ENCODE data around the gene MDGA2.
"Not testable (repeated sequence)": the region's sequence is repeated elsewhere in the genome, so short reads cannot be mapped to it uniquely, and the experiment has no call there.

MDGA2 gene

DNA sequence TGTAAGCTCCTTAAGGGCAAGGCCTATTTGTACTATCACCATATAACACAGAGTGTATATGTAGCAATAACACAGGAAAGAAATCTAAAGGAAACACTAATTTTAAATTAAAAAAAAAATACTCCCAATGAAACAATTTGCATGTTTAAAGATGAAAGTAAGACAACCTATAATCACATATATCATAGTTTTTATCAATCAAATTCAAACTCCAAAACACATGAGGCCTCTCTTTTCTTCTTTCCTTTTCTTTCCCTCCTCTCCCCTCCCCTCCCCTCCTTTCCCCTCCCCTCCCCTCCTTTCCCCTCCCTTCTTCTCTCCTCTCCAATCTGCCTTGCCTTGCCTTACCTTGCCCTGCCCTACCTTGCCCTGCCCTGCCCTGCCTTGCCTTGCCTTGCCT is 618.0 kb downstream of the MDGA2 start:
- DNase-seq, result no peak

DNA sequence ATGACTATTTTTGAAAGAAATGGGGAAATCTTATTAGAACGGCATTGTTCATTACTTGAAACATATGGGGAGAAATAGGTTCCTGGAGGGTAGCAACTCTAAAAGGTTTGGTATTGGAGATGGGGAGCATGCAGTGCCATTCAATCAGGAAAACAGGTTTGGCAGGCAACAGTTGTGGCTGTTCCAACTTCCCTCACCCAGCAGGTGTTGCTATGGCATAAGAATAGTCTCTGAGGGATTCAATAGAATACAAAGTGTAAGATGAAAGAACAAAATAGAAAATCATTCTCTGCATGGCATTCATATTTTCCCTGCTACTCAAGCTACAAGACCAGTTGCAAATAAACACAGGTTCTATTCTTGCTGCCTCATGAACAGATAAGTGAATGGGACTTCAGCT is 630.6 kb downstream of the MDGA2 start:
- peak; percentile 0 for DNase-seq

DNA sequence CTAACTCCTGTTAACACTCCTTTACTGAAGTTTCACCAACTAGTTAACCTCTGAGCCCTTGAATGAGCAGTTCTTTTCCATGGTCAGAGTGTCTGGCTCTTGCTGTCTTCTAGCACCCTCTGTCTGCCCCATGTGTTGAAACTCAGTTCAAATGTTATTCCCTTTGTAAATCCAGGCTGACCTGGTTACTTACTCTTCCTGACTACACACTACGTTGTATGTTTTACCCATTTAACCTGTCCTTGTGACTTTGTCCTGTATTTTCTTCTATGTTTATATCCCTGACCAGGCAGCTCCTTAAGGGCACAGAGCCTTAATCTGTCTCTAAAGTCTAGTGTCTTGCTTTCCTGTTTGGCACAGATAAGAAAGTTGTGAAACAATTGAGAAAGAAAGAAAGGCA is 634.9 kb downstream of the MDGA2 start:
- no peak for DNase-seq

DNA sequence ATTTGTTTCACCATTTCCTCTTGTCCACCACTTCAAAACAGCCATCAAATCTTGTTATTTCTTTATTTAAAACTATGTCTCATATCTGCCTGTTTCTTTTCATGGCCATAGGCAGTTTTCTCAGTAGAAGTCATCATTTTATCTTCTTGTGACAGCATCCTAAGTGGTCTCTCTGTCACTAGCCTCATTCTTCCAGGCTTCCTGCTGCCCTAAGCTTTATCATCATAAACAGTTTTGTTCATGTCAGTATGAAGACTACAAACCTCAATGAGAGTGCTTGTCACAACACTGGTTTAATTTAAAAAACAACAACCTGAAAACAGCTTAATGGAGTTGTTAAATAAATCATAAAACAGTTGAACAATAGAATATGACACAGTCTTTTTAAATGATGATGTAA is 636.1 kb downstream of the MDGA2 start:
- no peak for DNase-seq

DNA sequence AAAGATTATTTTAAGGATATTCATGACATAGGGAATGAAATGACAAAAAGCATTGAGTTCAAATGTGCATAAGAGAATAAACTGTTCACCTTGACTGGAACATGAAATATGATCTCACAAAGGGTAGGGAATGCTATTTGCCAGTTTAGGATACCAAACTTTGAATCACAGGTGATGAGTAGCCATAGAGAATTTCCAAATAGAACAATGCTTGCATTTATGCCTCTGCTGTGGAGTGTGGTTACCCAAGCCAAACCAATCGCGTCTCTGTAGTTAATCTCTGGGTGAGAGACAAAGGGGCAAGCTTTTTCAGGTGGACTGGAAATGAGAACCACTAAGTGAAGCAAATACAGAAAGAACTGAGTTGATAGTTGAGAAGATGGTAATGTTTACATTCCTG is 652.7 kb downstream of the MDGA2 start:
- DNase-seq, result no peak

DNA sequence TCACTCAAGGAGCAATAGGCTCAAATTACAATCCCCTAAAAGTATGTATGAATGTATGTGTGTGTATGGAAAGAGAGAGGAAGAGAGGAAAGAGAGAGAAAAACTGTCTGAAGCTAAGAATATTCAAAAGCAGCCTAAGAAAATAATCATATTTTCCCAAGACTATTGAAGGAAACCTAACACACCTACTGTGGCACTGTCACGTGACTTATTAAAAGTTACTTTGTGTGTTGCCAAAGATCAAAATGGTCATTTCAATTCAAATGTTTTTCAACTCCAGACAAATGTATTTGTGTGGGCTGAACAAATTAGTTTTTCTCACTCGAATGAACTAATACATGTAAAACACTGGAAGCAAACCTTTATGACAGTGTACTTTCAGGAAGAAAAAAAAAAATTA is 654.9 kb downstream of the MDGA2 start:
- DNase-seq, result no peak

DNA sequence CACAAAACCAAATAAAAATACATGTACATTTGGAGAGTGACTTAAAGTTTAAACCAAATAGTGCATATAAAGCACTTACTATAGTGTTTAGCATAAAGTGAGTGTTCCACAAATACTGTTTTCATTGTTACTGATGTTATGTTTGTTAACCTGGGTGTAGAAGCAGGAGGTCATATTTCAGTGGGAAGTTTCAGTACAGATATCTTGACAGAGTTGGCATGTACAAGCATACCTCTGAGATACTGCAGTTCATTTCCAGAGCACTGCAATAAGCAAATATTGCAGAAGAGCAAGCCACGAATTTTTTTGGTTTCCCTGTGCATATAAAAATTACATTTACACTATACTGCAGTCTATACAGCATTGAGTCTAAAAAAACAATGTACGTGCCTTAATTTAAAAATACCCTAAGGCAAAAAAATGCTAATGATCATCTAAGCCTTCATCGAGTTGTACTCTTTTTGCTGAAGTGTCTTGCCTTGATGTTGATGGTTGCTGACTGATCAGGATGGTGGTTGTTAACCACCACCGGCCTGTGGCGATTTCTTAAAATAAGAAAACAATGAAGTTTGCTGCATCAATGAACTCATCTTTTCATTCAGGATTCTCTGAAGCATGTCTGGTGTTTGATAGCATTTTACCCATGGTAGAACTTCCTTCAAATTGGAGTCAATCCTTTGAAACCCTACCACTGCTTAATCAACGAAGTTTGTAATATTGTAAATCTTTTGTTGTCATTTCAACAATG is 662.7 kb downstream of the MDGA2 start:
- no peak for DNase-seq

DNA sequence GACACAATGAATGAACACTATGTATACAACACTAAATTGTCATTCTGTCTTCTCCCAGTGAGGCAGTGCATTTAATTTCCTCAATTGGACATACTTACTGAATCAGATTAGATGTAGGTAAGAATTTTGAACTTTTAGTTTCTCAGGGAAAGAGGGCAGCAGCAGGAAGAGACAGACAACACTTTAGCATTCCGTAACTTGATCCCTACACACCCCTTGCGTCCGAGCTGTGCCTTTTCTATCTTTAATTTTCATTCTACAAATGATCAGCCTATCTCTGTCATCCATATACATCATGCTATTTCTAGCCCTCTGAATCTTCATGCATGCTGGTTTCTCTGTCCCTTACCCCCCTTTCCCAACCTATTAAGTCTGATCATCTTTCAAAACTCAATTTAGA is 665.8 kb downstream of the MDGA2 start:
- DNase-seq, result no peak

DNA sequence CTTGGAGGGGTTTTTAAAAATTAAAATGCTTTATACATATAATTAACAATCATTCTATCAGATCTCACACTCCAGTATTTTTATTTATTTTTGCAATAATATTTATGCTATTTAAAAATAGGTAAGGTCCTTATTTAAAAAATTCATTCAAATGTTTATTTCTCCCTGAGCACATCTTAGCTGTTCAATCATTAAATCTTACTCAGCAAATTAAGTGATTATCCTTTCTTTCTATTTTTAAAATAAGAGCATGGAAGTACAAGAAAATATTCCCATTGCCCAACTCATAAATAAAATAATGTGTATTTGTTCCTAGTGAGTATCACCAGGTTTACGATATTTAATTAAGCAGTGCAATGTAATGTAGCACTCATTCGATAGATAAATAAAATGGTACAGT is 666.7 kb downstream of the MDGA2 start:
- no peak for DNase-seq

DNA sequence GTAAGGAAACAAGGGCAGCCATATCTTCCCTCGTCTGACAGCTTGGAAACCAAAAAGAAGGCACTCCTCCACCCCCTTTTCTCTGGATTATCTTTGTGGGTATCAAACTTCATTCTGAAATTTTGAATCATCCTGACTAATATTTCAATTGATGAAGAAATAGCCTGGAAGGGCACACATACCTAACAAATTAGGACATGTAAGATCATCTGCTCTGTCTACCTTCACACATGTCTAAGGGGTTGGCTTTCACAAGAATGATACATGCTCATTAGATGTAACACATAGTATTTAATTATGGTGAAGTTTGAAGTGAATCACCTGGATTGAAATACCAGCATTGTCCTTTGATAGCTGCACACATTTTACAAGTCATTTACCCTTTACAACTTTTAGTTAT is 675.7 kb downstream of the MDGA2 start:
- DNase-seq, result no peak

DNA sequence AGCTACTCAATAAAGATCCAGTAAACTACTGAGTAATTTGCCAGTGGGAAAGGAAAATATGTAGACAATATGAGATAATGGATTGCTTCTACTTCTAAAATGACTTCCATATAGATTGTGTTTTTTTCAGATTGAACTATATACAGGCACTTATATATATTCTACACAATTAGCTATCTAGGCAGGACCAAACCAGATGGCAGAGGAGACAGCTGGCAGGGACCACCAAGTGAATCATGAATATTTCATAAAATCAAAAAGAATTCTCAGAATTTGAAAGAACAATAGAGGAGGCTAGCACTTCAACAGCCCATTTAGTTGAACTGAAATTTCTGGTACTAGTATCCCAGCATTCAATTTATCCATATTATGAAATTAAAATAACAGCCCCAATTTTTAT is 685.8 kb downstream of the MDGA2 start:
- no peak for DNase-seq

DNA sequence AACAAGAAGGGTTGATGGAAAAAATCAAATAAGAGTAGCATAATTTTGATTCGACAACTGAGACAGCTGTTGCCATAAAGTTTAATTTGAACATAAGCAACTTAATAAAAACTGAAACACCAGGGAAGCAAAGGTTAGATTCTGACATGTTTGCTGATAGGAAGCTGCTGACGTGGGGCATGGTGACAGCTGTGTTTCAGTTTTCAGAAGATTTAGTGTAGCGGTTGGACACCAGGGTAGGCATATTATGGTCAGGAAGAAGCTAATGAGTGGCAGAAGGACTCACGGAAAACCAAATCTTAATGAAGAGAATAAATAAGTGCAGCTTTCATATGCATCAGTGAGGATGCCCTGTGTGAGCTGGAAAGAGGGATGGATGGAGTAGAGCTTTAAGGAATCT is 687.1 kb downstream of the MDGA2 start:
- DNase-seq, result no peak

DNA sequence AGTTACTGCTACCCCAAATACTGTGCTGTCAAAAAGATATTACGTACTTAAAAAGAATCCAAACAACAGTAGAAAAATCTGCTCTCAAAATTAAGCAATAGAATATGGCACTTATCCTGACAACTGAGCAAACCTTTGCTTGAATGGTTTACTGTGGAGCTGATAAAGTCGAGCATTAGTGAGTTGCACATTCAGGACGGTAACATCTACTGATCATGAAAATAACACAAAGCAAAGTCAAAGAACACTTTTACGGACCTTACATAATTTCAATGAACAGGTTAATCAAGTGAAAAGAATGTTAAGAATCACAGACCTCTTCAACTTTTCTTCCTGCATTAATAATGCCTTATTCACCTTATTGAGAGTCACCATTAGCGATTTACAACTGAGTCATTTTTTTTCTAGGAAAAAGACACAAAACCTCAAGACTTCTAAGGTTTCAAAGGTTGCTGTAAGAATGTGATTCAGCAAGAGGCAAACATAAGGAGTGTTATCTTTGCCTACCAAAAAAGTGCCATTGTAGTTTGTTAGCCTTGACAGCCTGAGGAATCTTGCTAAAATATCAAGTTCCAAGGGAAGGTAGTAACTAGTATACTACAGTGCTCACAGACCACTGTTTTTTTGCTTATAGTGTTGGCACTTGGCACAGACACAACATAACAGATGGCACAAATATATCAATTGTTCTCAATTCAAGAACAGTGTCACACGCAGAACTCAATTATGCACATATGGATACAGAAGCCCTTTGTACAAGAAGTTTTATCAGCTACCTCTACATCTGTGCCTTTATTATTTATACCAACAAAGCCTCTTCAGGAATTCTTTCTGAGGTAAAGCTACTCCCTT is 689.6 kb downstream of the MDGA2 start:
- DNase-seq, result no peak

DNA sequence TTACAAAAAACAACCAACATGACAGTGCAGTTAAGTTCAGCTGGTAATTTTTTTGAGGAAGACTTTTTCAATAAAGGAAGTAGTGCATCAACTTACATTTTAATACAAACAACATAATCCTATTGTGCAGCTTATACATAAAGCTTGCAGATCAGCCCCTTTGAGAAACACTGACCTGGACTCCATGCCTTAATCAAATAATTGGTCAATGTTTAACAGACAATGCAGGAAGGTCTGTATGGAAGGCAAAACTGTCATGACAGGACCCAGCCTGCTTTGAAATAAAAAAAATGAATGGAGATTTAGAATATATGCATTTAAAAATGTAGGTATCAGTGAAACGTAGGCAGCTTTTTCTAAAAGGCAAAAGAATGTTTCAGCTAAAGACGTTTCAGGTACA is 702.1 kb downstream of the MDGA2 start:
- DNase-seq, result no peak

DNA sequence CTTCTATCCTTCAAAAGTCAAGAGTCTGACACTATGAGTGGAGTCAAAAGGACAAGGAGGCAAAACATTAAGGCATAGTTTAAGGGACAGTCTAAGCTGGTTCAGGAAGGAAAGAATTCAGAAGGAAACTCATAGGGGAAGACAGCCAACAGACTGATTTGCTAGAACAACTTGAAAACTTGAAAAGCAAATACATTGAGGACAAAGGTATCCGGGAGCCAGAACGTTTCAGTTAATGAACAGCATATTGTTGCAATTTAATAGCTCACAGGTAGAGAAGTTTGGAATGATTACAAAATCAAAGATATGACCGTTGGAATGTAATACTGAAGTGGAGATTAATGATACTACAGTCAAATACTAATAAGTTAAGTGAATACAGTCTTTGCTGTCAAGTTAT is 711.0 kb downstream of the MDGA2 start:
- no peak for DNase-seq

DNA sequence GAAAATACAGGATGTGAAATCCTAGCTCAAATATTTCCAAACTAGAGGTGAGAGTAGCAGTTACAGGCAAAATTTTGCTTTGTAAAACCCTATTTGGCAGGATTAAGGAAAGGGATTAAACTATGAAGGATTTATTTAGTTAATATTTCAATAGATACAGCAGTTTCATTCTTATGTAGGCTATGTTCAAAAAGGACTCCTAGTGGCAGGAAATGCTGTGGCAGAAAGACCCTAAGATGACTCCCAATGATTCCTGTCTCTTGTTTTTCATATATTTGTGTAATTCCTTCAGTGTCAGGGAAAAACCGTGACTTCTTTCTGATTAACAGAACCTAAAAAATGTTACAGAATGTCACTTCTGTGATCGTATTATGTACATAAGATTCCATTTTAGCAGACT is 724.3 kb downstream of the MDGA2 start:
- no peak for DNase-seq

DNA sequence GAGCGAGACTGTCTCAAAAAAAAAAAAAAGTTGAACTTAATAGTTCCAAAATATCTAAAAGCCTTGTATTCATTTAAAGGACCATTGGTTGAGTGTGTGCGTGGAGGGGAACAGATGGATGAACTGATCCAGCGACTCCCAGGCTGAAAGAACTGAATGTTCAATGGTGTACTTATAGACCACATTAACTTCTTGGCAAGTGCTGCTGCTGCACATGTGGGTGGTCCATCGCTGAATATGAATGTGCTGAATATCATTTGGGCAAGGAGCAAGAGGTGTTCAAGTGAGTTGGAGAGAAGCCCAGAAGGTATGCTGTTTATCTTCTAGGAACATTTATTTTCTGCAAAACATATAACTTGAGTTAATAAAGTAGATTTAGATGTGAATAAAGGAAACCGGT is 734.8 kb downstream of the MDGA2 start:
- no peak for DNase-seq

DNA sequence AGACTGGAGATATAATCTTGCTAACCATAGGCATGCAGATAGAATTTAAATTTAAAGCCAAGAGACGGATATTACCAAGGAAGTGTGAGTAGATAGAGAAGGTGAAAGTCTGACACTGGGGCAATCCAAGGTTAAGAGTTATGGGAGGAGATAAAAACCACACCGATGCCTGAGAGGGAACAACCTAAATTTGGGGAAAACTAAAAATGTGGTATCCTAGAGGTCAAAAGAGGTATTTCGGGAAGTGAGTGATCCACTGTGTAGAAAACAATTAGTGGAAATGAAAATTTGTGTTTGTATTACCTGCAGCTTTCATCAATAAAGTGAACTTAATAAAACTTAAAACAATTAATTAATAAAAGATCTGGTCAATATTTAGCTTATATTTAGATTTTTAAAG is 754.9 kb downstream of the MDGA2 start:
- no peak for DNase-seq

DNA sequence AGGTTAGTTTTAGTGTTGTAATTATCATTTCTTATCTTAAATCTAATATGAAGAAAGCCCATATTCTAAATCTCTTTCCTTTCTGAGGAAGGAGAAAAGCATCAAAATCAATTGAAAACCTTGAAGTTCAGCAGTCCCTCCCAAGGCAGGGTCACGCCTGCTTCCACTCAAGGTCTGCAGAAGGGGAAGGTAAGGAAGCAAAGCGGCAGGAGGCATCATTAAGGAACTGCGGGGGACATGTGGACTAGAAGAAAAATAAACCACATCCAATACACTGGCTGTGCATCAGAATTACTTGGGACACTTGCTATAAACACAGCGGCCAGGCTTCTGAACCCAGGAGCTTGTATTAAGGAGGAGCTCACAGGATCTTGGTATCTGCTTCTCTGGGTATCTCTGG is 759.9 kb downstream of the MDGA2 start:
- not testable (repeated sequence) for DNase-seq

DNA sequence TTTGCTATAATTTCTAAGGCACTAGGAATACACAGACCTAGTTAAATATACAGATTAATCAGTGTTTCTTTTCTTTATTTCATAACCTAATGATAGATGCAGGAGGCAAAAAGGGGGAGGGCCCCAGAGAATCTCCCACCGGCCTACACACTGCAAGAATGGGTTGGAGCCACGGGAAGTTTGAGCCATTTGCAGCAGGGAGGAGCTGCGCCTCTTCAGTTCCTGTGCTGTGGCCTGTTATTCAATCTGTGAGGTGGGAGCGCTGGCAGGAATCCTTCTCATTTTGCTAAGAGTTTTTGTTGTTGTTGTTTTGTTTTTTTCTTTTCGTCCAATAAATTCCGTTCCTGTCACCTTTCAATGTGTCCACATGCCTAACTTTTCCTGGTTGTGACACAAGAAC is 772.6 kb downstream of the MDGA2 start:
- DNase-seq, result no peak

DNA sequence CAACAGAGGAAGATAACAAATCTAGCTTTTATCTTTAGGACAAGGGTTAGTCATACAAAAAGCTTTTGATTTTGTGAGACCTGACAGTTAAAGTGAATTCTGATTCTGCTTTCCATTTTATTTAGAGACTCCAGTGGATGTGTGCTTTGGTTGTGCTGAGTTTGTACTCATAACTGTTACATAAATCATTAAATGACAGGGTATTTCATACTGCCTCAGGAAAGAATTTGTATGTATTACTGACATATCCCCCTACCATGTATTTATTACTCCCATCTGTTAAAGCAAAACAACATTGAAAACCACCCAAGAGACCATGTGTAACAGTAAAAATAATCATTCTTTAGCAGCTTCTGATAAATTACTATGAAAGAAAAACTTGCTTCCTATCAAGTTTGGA is 780.9 kb downstream of the MDGA2 start:
- DNase-seq, result no peak

DNA sequence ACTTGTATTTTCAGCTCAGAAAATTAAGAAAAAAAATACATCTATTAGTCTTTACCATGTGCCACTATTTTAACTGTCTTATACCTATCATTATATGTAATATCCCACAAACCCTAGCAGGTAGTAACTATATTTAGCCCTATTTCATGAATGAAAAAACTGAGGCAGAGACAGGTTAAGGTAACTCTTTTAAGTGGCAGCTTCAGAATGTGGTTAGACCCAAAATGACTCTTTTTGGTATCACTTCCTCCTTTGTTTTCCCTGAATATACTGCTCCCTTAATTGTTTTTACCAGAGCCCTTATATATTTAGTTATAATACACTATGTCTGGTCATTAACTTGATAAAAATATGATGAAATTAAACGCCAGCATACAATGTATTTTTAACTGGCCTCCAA is 788.3 kb downstream of the MDGA2 start:
- no peak for DNase-seq

DNA sequence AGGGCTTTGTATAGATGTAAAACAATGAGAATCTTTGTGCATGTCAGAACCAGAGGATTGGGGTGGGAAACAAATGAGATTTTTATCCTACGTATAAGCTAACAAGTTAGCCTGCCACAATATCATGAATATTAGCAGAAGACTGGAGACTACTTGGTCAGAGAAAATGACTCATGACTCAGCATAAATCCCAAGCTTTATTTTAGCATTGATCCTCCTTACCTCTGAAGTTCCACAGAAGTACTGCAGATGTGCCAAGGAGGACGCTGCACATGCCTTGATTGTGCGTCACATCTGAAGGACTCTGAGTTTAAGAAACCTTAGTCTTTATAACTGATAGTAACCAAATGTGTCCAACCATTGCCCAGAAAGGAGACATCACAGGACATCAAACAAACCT is 789.8 kb downstream of the MDGA2 start:
- no peak for DNase-seq

DNA sequence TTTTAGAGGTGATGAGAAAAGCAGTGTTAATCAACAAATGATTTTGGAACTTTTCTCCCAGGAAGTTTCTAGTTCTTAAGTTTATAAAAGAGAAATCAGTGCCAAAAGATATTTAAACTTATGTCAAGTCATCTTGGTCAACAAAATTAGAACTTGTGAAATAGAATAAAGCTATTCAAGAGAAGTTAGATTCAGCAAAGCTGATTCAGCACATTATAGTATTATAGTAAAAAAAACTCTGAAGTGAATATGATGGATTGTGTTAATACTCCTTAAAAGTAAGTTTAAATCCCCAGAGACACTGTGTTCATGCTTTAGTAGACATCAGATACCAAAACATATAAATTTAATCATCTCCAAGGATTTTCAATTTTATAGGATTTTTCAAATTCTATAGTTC is 813.7 kb downstream of the MDGA2 start:
- no peak for DNase-seq

Measured in COR-L47 (cell line).